Measurements from ENCODE around the gene SLC6A19. TPM values are rescaled to one million over a fixed set of nuclear protein-coding genes. Genes with fewer than 3 reads are reported as not detected.

The SLC6A19 gene
- total RNA-seq, 1 experiment from 2014 or later = not detected

DNA sequence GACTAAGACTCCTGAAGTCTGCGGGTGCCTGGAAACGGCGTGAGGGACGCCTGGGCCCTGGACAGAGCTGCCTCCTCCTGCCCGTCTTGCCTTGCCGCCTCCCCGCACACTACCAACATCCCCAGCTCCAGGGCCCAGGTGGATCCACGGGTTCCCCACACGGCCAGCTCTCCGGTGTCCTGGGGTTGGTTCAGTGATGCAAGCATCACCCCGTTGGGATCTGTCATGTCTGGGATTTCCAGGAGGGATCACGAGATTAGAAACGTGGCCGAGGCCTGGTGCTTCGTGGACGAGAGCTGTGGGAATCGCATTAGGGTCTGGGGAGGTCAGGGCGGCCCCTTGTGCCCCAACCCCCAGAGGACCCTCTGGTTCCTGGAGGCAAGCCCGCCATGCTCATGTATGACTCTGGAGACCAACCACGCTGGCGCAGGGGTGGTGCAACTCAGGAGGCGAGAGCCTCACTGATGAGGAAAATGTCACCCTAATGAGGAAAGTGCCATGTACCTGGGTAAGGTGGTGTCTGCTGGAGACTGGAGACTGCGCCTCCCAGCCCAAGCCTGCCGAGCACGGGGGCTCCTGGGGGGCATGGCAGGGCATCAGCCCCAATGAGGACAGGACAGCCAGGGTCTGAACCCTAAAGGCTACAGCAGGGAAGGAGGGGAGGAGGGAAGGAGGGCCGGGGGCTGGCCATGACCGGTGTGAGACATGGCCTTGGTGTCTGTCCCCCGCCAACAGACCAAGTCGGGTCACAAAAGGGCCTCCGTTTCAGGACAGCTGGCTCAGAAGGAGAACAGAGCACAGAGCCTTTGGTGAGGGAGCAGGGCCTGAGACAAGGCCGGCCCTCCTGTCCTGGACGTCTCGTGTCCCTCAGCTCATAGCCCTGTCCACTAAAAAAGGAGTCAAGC lies 31.9 kb upstream of the SLC6A19 start:
- no peak overlapping the region for H3K27ac ChIP-seq (ENCODE audit: low read length)
- H3K9me2 ChIP-seq (replicated peaks; ENCODE audit: low read length) = no peaks in the 10 kb centered on the region
- BruUV-seq (replicated peaks) = no TSS peak
- DNase-seq (no peak), ATAC-seq (no peak)
- no peaks in the 10 kb centered on the region for H3F3A ChIP-seq (ENCODE audit: low read length, unreplicated experiment)
- TF ChIP-seq, protein P1, sequence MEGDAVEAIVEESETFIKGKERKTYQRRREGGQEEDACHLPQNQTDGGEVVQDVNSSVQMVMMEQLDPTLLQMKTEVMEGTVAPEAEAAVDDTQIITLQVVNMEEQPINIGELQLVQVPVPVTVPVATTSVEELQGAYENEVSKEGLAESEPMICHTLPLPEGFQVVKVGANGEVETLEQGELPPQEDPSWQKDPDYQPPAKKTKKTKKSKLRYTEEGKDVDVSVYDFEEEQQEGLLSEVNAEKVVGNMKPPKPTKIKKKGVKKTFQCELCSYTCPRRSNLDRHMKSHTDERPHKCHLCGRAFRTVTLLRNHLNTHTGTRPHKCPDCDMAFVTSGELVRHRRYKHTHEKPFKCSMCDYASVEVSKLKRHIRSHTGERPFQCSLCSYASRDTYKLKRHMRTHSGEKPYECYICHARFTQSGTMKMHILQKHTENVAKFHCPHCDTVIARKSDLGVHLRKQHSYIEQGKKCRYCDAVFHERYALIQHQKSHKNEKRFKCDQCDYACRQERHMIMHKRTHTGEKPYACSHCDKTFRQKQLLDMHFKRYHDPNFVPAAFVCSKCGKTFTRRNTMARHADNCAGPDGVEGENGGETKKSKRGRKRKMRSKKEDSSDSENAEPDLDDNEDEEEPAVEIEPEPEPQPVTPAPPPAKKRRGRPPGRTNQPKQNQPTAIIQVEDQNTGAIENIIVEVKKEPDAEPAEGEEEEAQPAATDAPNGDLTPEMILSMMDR (conservative IDR thresholded peaks at IDR 0.05; ENCODE audit: low read depth, low read length) = no peak
- no peaks in the 10 kb centered on the region for H3K27me3 ChIP-seq (ENCODE audit: low read length)
- H3K4me2 ChIP-seq (ENCODE audit: low read length) = no peak overlapping the region
- H4K20me1 ChIP-seq (ENCODE audit: low read length) = no peaks in the 10 kb centered on the region
- ChIA-PET CTCF (no interaction called here), POLR2A (ENCODE audit: unreplicated experiment) (no interaction called here)
- H3K9ac ChIP-seq (ENCODE audit: low read length) = no peak overlapping the region
- H3K9me3 ChIP-seq (ENCODE audit: low read length) = no peaks in the 10 kb centered on the region
- no peaks in the 10 kb centered on the region for H3K36me3 ChIP-seq (ENCODE audit: low read depth, low read length)
- H3K79me2 ChIP-seq (ENCODE audit: low read length) = no peaks in the 10 kb centered on the region
- H3K4me1 ChIP-seq (ENCODE audit: insufficient read depth, low read length) = peaks cover 12% of the 10 kb centered on the region
- H2AFZ ChIP-seq (ENCODE audit: low read length) = no peak overlapping the region
- no peak overlapping the region for H3K4me3 ChIP-seq (ENCODE audit: low read length)
- intact Hi-C loops (cut with micrococcal nuclease) = loop anchor here (10.0 kb wide), 1 partner anchor 165 kb away; the partner anchor contains the start of gene NKD2

DNA sequence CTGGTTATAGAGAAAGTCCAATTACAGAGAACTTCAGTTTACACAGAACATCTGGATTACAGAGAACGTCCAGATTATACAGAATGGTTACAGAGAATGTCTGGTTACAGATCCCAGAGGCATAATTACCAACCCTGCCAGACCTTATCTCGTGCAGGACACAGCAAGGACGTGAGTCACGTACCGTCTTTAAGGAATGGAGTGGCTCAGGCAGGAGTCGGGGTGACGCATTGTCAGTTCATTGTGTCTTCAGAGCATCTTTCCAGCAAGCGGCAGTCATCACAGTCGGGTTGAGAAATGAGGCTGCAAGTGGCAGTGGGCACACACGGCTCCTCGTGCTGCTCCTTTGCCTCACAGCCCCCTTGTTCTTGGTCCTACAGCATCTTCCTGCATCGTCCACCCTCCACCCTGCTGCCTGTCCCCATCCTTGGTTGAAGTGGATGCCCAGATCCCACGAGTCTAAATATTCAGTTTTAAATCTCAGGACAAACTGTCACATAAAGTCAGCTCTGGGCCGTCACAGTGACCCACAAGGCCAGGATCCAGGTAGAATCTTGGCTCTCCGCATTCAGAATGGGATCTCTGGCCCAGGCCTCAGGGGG lies 30.0 kb upstream of the SLC6A19 start:
- peak; percentile 84 for DNase-seq
- no peaks in the 10 kb centered on the region for H3F3A ChIP-seq (ENCODE audit: low read length, unreplicated experiment)
- H4K20me1 ChIP-seq (ENCODE audit: low read length) = no peaks in the 10 kb centered on the region
- ChIA-PET POLR2A (ENCODE audit: unreplicated experiment) (interaction anchor here (0.6 kb wide), 1 partner anchor 9 kb away, joined by 3 read pairs; no protein-coding TSS in a partner anchor), CTCF (no interaction called here)
- TF ChIP-seq EZH2 (IDR thresholded peaks at IDR 0.05; ENCODE audit: low read length, unreplicated experiment) (no peak), EZH2phosphoT487 (IDR thresholded peaks at IDR 0.05; ENCODE audit: borderline replicate concordance, low read length) (no peak)
- TF ChIP-seq, protein P1 (conservative IDR thresholded peaks at IDR 0.05; ENCODE audit: low read depth, low read length) = no peak
- H3K4me3 ChIP-seq (ENCODE audit: low read length) = no peak overlapping the region
- intact Hi-C loops (cut with micrococcal nuclease) = no loop called here
- H3K9ac ChIP-seq (ENCODE audit: low read length) = no peak overlapping the region
- BruUV-seq (replicated peaks) = no TSS peak
- H3K4me1 ChIP-seq (ENCODE audit: insufficient read depth, low read length) = peaks cover 12% of the 10 kb centered on the region
- H3K27me3 ChIP-seq (ENCODE audit: low read length) = no peaks in the 10 kb centered on the region
- ATAC-seq = peak; percentile 39
- no peak overlapping the region for H2AFZ ChIP-seq (ENCODE audit: low read length)
- no peaks in the 10 kb centered on the region for H3K9me2 ChIP-seq (replicated peaks; ENCODE audit: low read length)
- no peaks in the 10 kb centered on the region for H3K9me3 ChIP-seq (ENCODE audit: low read length)
- H3K79me2 ChIP-seq (ENCODE audit: low read length) = no peaks in the 10 kb centered on the region
- no peak overlapping the region for H3K27ac ChIP-seq (ENCODE audit: low read length)
- no peaks in the 10 kb centered on the region for H3K36me3 ChIP-seq (ENCODE audit: low read depth, low read length)
- H3K4me2 ChIP-seq (ENCODE audit: low read length) = no peak overlapping the region
